Measurements from ENCODE around the gene TOMM5. TPM values are rescaled to one million over a fixed set of nuclear protein-coding genes. Genes with fewer than 3 reads are reported as not detected.

Gene TOMM5
- total RNA-seq, 1 donor from 2014 or later = 103 TPM

GRCh38 chr9:37540634-37541033 lies 51.8 kb downstream of the TOMM5 start:
- TF ChIP-seq CTCF (IDR thresholded peaks at IDR 0.05; ENCODE audit: unreplicated experiment) = no peak
- Mint-ChIP-seq H3K4me3 (ENCODE audit: low read depth) (no peak overlapping the region), H3K27ac (no peak overlapping the region), H3K27me3 (no peaks in the 10 kb centered on the region), H3K9me3 (ENCODE audit: low read depth) (no peaks in the 10 kb centered on the region), H3K36me3 (ENCODE audit: insufficient read depth) (peaks cover 3% of the 10 kb centered on the region), H3K4me1 (ENCODE audit: low read depth) (no peaks in the 10 kb centered on the region)
- DNase-seq (ENCODE audit: low spot score, unreplicated experiment) = no peak

GRCh38 chr9:37539634-37540033 lies 52.8 kb downstream of the TOMM5 start:
- H3K9me3 Mint-ChIP-seq (ENCODE audit: low read depth) = no peaks in the 10 kb centered on the region
- H3K36me3 Mint-ChIP-seq (ENCODE audit: insufficient read depth) = peaks cover 4% of the 10 kb centered on the region
- TF ChIP-seq CTCF (IDR thresholded peaks at IDR 0.05; ENCODE audit: unreplicated experiment) = no peak
- no peak overlapping the region for H3K4me3 Mint-ChIP-seq (ENCODE audit: low read depth)
- H3K27ac Mint-ChIP-seq = no peak overlapping the region
- H3K4me1 Mint-ChIP-seq (ENCODE audit: low read depth) = no peaks in the 10 kb centered on the region
- no peak for DNase-seq (ENCODE audit: low spot score, unreplicated experiment)
- no peaks in the 10 kb centered on the region for H3K27me3 Mint-ChIP-seq

Other genes starting within 250 kb of the TOMM5 start
- 98.0 and 101 TPM in 2 replicates for gene GRHPR, start 169.9 kb downstream of the TOMM5 start, total RNA-seq
- 21.2 and 21.8 TPM in 2 replicates for gene ZBTB5, start 127.1 kb downstream of the TOMM5 start, total RNA-seq
- gene POLR1E, start 106.6 kb downstream of the TOMM5 start, total RNA-seq = 22.2 and 22.4 TPM in 2 replicates
- gene FBXO10, start 16.2 kb downstream of the TOMM5 start, total RNA-seq = 22.0 TPM in 2 replicates
- gene FRMPD1, start 58.4 kb upstream of the TOMM5 start, total RNA-seq = 0.31 and 0.44 TPM in 2 replicates
- 12.1 and 13.6 TPM in 2 replicates for gene TRMT10B, start 161.2 kb upstream of the TOMM5 start, total RNA-seq
- gene EXOSC3, start 192.5 kb upstream of the TOMM5 start, total RNA-seq = 55.7 and 61.8 TPM in 2 replicates
- gene DCAF10, start 208.2 kb upstream of the TOMM5 start, total RNA-seq = 27.3 and 29.4 TPM in 2 replicates

All from progenitor cell of endocrine pancreas (in vitro differentiated cells).